ENCODE results near the gene SGPP2.

SGPP2 gene, protein sequence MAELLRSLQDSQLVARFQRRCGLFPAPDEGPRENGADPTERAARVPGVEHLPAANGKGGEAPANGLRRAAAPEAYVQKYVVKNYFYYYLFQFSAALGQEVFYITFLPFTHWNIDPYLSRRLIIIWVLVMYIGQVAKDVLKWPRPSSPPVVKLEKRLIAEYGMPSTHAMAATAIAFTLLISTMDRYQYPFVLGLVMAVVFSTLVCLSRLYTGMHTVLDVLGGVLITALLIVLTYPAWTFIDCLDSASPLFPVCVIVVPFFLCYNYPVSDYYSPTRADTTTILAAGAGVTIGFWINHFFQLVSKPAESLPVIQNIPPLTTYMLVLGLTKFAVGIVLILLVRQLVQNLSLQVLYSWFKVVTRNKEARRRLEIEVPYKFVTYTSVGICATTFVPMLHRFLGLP

GRCh38 chr2:222424276-222424728 lies at the start of gene SGPP2:
SGPP2 (plus strand) TSS chr2:222424543; CDS start chr2:222424603, 60 bp downstream.
- H3K4me3 ChIP-seq (ENCODE audit: low read depth, low read length) = peak within 1 kb of the TSS; percentile 94
- TF ChIP-seq, protein P1, sequence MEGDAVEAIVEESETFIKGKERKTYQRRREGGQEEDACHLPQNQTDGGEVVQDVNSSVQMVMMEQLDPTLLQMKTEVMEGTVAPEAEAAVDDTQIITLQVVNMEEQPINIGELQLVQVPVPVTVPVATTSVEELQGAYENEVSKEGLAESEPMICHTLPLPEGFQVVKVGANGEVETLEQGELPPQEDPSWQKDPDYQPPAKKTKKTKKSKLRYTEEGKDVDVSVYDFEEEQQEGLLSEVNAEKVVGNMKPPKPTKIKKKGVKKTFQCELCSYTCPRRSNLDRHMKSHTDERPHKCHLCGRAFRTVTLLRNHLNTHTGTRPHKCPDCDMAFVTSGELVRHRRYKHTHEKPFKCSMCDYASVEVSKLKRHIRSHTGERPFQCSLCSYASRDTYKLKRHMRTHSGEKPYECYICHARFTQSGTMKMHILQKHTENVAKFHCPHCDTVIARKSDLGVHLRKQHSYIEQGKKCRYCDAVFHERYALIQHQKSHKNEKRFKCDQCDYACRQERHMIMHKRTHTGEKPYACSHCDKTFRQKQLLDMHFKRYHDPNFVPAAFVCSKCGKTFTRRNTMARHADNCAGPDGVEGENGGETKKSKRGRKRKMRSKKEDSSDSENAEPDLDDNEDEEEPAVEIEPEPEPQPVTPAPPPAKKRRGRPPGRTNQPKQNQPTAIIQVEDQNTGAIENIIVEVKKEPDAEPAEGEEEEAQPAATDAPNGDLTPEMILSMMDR (IDR thresholded peaks at IDR 0.05; ENCODE audit: insufficient read depth, low read depth, low read length, missing control alignments) = no peak
- DNase-seq (ENCODE audit: low read depth) = peak; percentile 38

DNA sequence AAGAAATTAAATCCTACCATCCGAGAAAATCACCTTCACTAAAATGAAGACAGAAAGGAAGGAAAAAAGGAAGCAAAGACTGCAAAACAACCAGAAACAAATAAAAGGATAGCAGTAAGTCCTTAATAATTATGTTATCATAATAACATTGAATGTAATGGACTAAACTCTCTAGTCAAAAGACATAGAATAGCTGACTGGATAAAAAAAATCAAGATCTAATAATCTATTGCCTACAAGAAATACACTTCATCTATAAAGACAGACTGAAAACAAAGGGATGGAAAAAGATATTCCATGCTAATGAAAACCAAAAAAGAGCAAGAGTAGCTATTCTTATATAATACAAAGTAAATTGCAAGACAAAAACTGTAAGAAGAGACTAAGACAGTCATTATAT lies 48.5 kb upstream of the SGPP2 start:
- TF ChIP-seq, protein P1 (IDR thresholded peaks at IDR 0.05; ENCODE audit: insufficient read depth, low read depth, low read length, missing control alignments) = no peak
- H3K4me3 ChIP-seq (ENCODE audit: low read depth, low read length) = no peak overlapping the region
- DNase-seq (ENCODE audit: low read depth) = no peak

- no peak overlapping the region for H3K4me3 ChIP-seq (ENCODE audit: low read depth, low read length)
- TF ChIP-seq, protein P1 (IDR thresholded peaks at IDR 0.05; ENCODE audit: insufficient read depth, low read depth, low read length, missing control alignments) = no peak
- DNase-seq (ENCODE audit: low read depth) = no peak
Measured at GRCh38 chr2:222380456-222380855, 43.9 kb upstream of the SGPP2 start.

GRCh38 chr2:222381566-222381965 lies 42.8 kb upstream of the SGPP2 start:
- H3K4me3 ChIP-seq (ENCODE audit: low read depth, low read length) = no peak overlapping the region
- TF ChIP-seq, protein P1 (IDR thresholded peaks at IDR 0.05; ENCODE audit: insufficient read depth, low read depth, low read length, missing control alignments) = no peak
- no peak for DNase-seq (ENCODE audit: low read depth)

GRCh38 chr2:222383255-222383654 lies 41.1 kb upstream of the SGPP2 start:
- DNase-seq (ENCODE audit: low read depth) = no peak
- TF ChIP-seq, protein P1 (IDR thresholded peaks at IDR 0.05; ENCODE audit: insufficient read depth, low read depth, low read length, missing control alignments) = no peak
- no peak overlapping the region for H3K4me3 ChIP-seq (ENCODE audit: low read depth, low read length)

DNA sequence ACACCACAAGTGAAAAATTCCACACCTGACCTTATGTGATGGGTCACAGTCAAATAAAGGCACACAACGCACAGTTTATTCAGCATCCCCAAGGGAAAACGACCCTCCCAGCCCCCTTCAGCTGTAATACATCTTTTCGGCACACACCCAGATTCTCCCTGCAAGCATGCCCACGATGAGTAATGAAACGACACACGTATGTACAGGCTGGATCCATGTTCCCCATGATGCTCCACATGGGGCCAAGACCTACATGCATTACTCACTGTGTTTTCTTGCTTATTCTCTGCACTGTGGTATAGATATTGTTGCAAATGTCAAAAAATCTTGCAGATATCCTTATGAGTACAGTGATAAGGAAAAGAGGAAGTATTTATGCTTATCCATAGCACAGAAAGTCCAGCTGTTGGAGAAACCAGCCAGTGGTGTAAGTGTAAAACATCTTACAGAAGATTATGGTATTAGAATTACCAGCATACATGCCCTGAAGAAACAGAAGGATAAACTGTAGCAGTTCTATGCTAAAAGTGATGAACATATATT lies 32.5 kb upstream of the SGPP2 start:
- H3K4me3 ChIP-seq (ENCODE audit: low read depth, low read length) = no peak overlapping the region
- TF ChIP-seq, protein P1 (IDR thresholded peaks at IDR 0.05; ENCODE audit: insufficient read depth, low read depth, low read length, missing control alignments) = no peak
- no peak for DNase-seq (ENCODE audit: low read depth)

Data from GM12865 (cell line).